Liver (tissue), 9 donors: ENCODE data around the gene VRTN. TPM values are rescaled to one million over a fixed set of nuclear protein-coding genes. Genes with fewer than 3 reads are reported as not detected.

Source experiments
- DNase-seq: peaks from one replicate; pipeline ENCODE4 v3.0.0-alpha.2; 2017; ENCODE audit warnings: low spot score
- H3K27ac ChIP-seq, 2 donors: one replicate each; pipeline ENCODE4 v1.7.0; 2013; ENCODE audit warnings: inconsistent platforms in 2 of 2, low read length in 2 of 2, control low read depth in 1 of 2, low read depth in 1 of 2, mild to moderate bottlenecking in 1 of 2
- H3K27me3 ChIP-seq, 4 donors: one replicate each; pipeline versions ENCODE4 v1.6.1 to v1.7.0; 2013; ENCODE audit warnings: low read length in 3 of 4, inconsistent platforms in 1 of 4, mild to moderate bottlenecking in 1 of 4, moderate library complexity in 1 of 4; ENCODE audit not compliant: control insufficient read depth in 4 of 4, insufficient read depth in 4 of 4
- H3K36me3 ChIP-seq, 4 donors: one replicate each; pipeline versions ENCODE4 v1.6.1 to v1.7.0; 2013; ENCODE audit warnings: low read length in 3 of 4, mild to moderate bottlenecking in 3 of 4, low read depth in 1 of 4, moderate library complexity in 1 of 4; ENCODE audit not compliant: control insufficient read depth in 4 of 4, insufficient read depth in 3 of 4
- H3K4me1 ChIP-seq, 4 donors: one replicate each; pipeline versions ENCODE4 v1.6.1 to v1.7.0; 2013; ENCODE audit warnings: low read length in 3 of 4, mild to moderate bottlenecking in 3 of 4, moderate library complexity in 1 of 4; ENCODE audit not compliant: control insufficient read depth in 4 of 4, insufficient read depth in 4 of 4
- H3K4me3 ChIP-seq, 3 donors: one replicate each; pipeline versions ENCODE4 v1.6.1 to v1.7.0; 2013; ENCODE audit warnings: low read length in 3 of 3, control low read depth in 1 of 3, low read depth in 1 of 3, mild to moderate bottlenecking in 1 of 3
- H3K9ac ChIP-seq, 2 donors: one replicate each; pipeline ENCODE4 v1.7.0; 2013; ENCODE audit warnings: low read length in 2 of 2, mild to moderate bottlenecking in 2 of 2, moderate library complexity in 2 of 2, control low read depth in 1 of 2, low read depth in 1 of 2
- H3K9me3 ChIP-seq, 4 donors: one replicate each; pipeline versions ENCODE4 v1.6.1 to v1.7.0; 2013; ENCODE audit warnings: low read length in 3 of 4; ENCODE audit not compliant: control insufficient read depth in 4 of 4
- EGR1 ChIP-seq, 2 donors: IDR thresholded peaks; 2 replicates each; pipeline ENCODE4 v1.6.1; 2016 to 2018; ENCODE audit warnings: antibody characterized with exemption in 2 of 2, low read depth in 2 of 2
- FOXA1 ChIP-seq: IDR thresholded peaks from 2 replicates; pipeline ENCODE4 v1.6.1; 2016; ENCODE audit warnings: antibody characterized with exemption
- FOXA2 ChIP-seq: IDR thresholded peaks from 2 replicates; pipeline ENCODE4 v1.6.1; 2016; ENCODE audit warnings: antibody characterized with exemption
- GABPA ChIP-seq, 2 donors: IDR thresholded peaks in 1 of 2; conservative IDR thresholded peaks in 1 of 2; 2 replicates each; pipeline ENCODE4 v1.6.1; 2016; ENCODE audit warnings: antibody characterized with exemption in 2 of 2, mild to moderate bottlenecking in 1 of 2, moderate library complexity in 1 of 2
- HNF4A ChIP-seq, 2 donors: conservative IDR thresholded peaks; 2 replicates each; pipeline ENCODE4 v1.6.1; 2016; ENCODE audit warnings: antibody characterized with exemption in 2 of 2, mild to moderate bottlenecking in 2 of 2
- HNF4G ChIP-seq: IDR thresholded peaks from 2 replicates; pipeline ENCODE4 v1.6.1; 2016; ENCODE audit warnings: antibody characterized with exemption
- JUND ChIP-seq, 2 donors: IDR thresholded peaks; 2 replicates each; pipeline ENCODE4 v1.6.1; 2016; ENCODE audit warnings: antibody characterized with exemption in 2 of 2
- NR2F2 ChIP-seq: IDR thresholded peaks from 2 replicates; pipeline ENCODE4 v1.6.1; 2016; ENCODE audit warnings: antibody characterized with exemption
- RAD21 ChIP-seq, 2 donors: IDR thresholded peaks; 2 replicates each; pipeline ENCODE4 v1.6.1; 2016; ENCODE audit warnings: antibody characterized with exemption in 2 of 2, mild to moderate bottlenecking in 2 of 2
- TAF1 ChIP-seq: conservative IDR thresholded peaks from 2 replicates; pipeline ENCODE4 v1.6.1; 2016; ENCODE audit warnings: antibody characterized with exemption, mild to moderate bottlenecking
- YY1 ChIP-seq: IDR thresholded peaks from 2 replicates; pipeline ENCODE4 v1.6.1; 2016; ENCODE audit warnings: antibody characterized with exemption, mild to moderate bottlenecking
- WGBS: extraction: QIAGEN DNeasy Blood & Tissue Kit; methylation state at CpG from one replicate; pipeline ENCODE4 v1.1.7; 2013; 5-methylcytosine and 5-hydroxymethylcytosine counted together
- polyA plus RNA-seq, 2 donors: library from polyadenylated mRNA; stranded (reverse) in 1 of 2; unstranded in 1 of 2; fragments of 200-250 nt in 1 of 2; fragments of >200 nt in 1 of 2; fragmentation: Nextera tagmentation in 1 of 2; extraction: Ambion mirVana in 1 of 2; gene quantifications; one replicate each; pipeline versions ENCODE4 v1.2.1 to v1.2.3, GENCODE V29; 2013 to 2015
- total RNA-seq, 2 donors: library from RNA; depleted of rRNA; stranded (reverse); fragments of >200 nt; gene quantifications; one replicate each; pipeline ENCODE4 v1.2.3, GENCODE V29; 2014
- TF ChIP-seq, protein P1 (sequence below): IDR thresholded peaks from 2 replicates; pipeline ENCODE4 v1.6.1; 2016; ENCODE audit warnings: antibody characterized with exemption
- TF ChIP-seq, protein P2 (sequence below): fragments of 150-350 bp; IDR thresholded peaks from 2 replicates; pipeline ENCODE4 v1.5.1; 2017; ENCODE audit warnings: improper control_type of control experiment, low read depth, low read length; ENCODE audit not compliant: missing input control
- TF ChIP-seq, protein P3 (sequence below): IDR thresholded peaks from 2 replicates; pipeline ENCODE4 v1.6.1; 2016; ENCODE audit warnings: antibody characterized with exemption
- TF ChIP-seq, protein P4 (sequence below): IDR thresholded peaks from 2 replicates; pipeline ENCODE4 v1.6.1; 2016; ENCODE audit warnings: antibody characterized with exemption, mild to moderate bottlenecking
- donor health status: healthy.
- donor health status: healthy.
- donor health status: healthy.
- donor health status: healthy.
- donor health status: healthy.

VRTN gene
- total and polyA plus RNA-seq, 4 donors = not detected

DNA sequence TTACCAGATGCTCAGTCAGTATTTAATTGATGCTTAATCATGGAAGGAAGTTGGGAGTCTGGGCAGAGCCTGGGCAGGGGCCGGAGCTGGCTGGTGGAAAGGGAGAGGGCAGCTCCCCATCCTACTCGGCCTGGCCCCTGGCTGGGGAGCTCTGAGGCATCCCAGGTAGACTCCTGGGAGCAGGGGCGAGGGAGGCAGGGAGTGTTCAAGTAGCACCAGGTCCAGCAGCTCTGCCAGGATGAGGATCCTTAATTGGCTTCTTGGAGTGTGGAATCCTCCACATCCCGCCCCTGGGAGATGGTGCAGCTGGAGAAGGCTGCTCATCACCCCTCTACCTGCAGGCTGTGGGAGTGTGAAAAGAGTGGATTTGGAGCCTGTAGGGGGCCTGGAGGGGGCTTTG lies 46.8 kb downstream of the VRTN start:
- TF ChIP-seq FOXA1 (no peak), NR2F2 (no peak), RAD21 (IDR thresholded peaks at IDR 0.05) (no peak), JUND (IDR thresholded peaks at IDR 0.05) (no peak), TAF1 (no peak), EGR1 (IDR thresholded peaks at IDR 0.05; ENCODE audit: low read depth in 2 of 2) (no peak), YY1 (no peak)
- TF ChIP-seq, protein P1, sequence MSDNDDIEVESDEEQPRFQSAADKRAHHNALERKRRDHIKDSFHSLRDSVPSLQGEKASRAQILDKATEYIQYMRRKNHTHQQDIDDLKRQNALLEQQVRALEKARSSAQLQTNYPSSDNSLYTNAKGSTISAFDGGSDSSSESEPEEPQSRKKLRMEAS = no peak
- TF ChIP-seq, protein P2, sequence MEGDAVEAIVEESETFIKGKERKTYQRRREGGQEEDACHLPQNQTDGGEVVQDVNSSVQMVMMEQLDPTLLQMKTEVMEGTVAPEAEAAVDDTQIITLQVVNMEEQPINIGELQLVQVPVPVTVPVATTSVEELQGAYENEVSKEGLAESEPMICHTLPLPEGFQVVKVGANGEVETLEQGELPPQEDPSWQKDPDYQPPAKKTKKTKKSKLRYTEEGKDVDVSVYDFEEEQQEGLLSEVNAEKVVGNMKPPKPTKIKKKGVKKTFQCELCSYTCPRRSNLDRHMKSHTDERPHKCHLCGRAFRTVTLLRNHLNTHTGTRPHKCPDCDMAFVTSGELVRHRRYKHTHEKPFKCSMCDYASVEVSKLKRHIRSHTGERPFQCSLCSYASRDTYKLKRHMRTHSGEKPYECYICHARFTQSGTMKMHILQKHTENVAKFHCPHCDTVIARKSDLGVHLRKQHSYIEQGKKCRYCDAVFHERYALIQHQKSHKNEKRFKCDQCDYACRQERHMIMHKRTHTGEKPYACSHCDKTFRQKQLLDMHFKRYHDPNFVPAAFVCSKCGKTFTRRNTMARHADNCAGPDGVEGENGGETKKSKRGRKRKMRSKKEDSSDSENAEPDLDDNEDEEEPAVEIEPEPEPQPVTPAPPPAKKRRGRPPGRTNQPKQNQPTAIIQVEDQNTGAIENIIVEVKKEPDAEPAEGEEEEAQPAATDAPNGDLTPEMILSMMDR = no peak
- Histone ChIP-seq H3K9ac (no peak overlapping the region), H3K4me3 (no peak overlapping the region), H3K36me3 (no peaks in the 10 kb centered on the region), H3K27ac (no peak overlapping the region), H3K9me3 (no peaks in the 10 kb centered on the region), H3K4me1 (no peaks in the 10 kb centered on the region), H3K27me3 (peaks cover 0 to 4% (median 2%) of the 10 kb centered on the region in 4 donors)
- DNase-seq = no peak
- 57% methylated on average over 4 of the region's 4 CpGs for WGBS

DNA sequence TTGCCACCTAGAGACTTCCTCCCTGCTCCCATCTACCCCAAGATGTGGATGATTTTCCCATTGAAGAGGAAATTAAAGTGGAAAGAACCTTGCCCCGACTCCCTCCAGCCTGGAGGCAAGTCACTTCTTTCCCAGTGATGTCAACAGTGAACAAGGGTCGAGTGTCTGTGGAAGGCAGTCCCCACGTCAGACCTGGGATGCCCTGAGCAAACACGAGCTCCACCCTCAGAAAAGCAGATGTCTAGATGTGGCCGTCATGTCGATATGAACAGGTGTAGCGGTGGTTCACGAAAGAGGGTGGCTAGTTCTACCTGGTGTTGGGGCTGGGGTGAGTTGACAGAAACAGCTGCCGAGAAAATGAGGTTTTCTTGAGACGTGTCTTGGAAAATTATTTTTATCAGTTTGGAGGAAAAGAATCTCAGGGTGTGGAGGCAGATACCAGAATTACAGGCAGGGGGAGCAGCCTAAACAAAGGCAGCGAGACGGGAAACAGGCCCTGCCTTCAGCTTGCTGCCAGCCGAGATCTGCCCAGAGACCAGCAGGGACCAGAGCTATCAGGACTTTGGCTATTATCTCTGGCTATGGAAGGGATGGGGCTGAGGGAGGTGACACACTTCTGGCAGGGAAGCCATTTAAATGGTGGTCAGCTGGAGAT lies 51.9 kb downstream of the VRTN start:
- DNase-seq = no peak
- H3K4me1 ChIP-seq = peaks cover 0 to 8% (median 2%) of the 10 kb centered on the region in 4 donors
- H3K9ac ChIP-seq = no peak overlapping the region
- no peak overlapping the region for H3K27ac ChIP-seq
- TF ChIP-seq, protein P1 = no peak
- TF ChIP-seq, protein P3, sequence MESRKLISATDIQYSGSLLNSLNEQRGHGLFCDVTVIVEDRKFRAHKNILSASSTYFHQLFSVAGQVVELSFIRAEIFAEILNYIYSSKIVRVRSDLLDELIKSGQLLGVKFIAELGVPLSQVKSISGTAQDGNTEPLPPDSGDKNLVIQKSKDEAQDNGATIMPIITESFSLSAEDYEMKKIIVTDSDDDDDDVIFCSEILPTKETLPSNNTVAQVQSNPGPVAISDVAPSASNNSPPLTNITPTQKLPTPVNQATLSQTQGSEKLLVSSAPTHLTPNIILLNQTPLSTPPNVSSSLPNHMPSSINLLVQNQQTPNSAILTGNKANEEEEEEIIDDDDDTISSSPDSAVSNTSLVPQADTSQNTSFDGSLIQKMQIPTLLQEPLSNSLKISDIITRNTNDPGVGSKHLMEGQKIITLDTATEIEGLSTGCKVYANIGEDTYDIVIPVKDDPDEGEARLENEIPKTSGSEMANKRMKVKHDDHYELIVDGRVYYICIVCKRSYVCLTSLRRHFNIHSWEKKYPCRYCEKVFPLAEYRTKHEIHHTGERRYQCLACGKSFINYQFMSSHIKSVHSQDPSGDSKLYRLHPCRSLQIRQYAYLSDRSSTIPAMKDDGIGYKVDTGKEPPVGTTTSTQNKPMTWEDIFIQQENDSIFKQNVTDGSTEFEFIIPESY = no peak
- TF ChIP-seq HNF4G = no peak
- no peak for TF ChIP-seq HNF4A (conservative IDR thresholded peaks at IDR 0.05)
- no peak for TF ChIP-seq RAD21 (IDR thresholded peaks at IDR 0.05)
- no peak for TF ChIP-seq FOXA2
- H3K4me3 ChIP-seq = no peak overlapping the region
- no peaks in the 10 kb centered on the region for H3K36me3 ChIP-seq
- 39% methylated on average over 13 of the region's 13 CpGs for WGBS
- no peaks in the 10 kb centered on the region for H3K9me3 ChIP-seq
- peaks cover 0 to 4% (median under 1%) of the 10 kb centered on the region in 4 donors for H3K27me3 ChIP-seq

DNA sequence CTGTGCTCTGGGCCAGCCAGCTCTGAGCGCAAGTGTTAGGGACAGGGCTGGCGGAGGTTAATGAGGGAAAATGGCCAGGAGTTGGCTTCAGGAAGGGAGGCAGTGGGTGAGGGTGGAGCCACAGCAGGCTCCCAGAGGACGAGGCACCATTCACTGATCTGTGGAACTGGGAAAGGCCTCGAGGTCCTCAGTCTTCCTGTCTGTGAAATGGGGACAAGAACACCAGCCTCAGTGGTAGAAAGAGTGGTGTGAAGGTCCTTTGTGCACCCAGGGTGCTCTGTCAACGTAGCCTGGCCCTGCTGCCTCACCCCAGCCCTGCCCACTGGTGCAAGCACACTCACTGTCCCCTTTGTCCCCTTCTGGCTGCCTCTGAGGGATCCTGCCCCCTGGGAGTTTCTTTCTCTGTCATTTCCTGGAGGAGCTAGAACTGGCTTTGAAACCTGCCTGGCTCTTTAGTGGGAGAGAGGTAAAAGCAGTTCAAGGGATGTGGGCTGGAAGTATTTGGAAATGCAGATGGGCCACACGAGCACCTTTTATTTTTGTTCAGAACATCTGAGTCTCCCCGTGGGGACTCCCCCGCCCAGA lies 52.7 kb downstream of the VRTN start:
- DNase-seq = no peak
- Histone ChIP-seq H3K9ac (no peak overlapping the region), H3K36me3 (no peaks in the 10 kb centered on the region), H3K4me1 (peaks cover 0 to 8% (median 2%) of the 10 kb centered on the region in 4 donors), H3K9me3 (no peaks in the 10 kb centered on the region), H3K4me3 (no peak overlapping the region), H3K27ac (no peak overlapping the region), H3K27me3 (peaks cover 0 to 4% (median under 1%) of the 10 kb centered on the region in 4 donors)
- 40% methylated on average over 8 of the region's 8 CpGs for WGBS
- no peak for TF ChIP-seq GABPA (IDR thresholded peaks at IDR 0.05 in 1 of 2, conservative IDR thresholded peaks at IDR 0.05 in 1 of 2)
- TF ChIP-seq YY1 = no peak
- no peak for TF ChIP-seq TAF1
- TF ChIP-seq FOXA2 = no peak
- TF ChIP-seq, protein P4, sequence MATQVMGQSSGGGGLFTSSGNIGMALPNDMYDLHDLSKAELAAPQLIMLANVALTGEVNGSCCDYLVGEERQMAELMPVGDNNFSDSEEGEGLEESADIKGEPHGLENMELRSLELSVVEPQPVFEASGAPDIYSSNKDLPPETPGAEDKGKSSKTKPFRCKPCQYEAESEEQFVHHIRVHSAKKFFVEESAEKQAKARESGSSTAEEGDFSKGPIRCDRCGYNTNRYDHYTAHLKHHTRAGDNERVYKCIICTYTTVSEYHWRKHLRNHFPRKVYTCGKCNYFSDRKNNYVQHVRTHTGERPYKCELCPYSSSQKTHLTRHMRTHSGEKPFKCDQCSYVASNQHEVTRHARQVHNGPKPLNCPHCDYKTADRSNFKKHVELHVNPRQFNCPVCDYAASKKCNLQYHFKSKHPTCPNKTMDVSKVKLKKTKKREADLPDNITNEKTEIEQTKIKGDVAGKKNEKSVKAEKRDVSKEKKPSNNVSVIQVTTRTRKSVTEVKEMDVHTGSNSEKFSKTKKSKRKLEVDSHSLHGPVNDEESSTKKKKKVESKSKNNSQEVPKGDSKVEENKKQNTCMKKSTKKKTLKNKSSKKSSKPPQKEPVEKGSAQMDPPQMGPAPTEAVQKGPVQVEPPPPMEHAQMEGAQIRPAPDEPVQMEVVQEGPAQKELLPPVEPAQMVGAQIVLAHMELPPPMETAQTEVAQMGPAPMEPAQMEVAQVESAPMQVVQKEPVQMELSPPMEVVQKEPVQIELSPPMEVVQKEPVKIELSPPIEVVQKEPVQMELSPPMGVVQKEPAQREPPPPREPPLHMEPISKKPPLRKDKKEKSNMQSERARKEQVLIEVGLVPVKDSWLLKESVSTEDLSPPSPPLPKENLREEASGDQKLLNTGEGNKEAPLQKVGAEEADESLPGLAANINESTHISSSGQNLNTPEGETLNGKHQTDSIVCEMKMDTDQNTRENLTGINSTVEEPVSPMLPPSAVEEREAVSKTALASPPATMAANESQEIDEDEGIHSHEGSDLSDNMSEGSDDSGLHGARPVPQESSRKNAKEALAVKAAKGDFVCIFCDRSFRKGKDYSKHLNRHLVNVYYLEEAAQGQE = no peak
- no peak for TF ChIP-seq HNF4G
- TF ChIP-seq JUND (IDR thresholded peaks at IDR 0.05) = no peak
- TF ChIP-seq, protein P2 = no peak
- no peak for TF ChIP-seq NR2F2
- TF ChIP-seq, protein P1 = no peak
